ENCODE results near the gene PPM1H. TPM values are rescaled to one million over a fixed set of nuclear protein-coding genes. Genes with fewer than 3 reads are reported as not detected.

Gene PPM1H, protein sequence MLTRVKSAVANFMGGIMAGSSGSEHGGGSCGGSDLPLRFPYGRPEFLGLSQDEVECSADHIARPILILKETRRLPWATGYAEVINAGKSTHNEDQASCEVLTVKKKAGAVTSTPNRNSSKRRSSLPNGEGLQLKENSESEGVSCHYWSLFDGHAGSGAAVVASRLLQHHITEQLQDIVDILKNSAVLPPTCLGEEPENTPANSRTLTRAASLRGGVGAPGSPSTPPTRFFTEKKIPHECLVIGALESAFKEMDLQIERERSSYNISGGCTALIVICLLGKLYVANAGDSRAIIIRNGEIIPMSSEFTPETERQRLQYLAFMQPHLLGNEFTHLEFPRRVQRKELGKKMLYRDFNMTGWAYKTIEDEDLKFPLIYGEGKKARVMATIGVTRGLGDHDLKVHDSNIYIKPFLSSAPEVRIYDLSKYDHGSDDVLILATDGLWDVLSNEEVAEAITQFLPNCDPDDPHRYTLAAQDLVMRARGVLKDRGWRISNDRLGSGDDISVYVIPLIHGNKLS
- total RNA-seq: 0.95 and 0.98 TPM in 2 replicates

GRCh38 chr12:62934799-62935674, at the start of gene PPM1H:
Gene PPM1H (minus strand): TSS chr12:62935150. CDS start chr12:62934736, 414 bp downstream.

Other genes with a start within 250 kb of the PPM1H start
- under 0.01 TPM in 1 of 2 replicates, not detected in the other for gene AVPR1A, start 216.1 kb upstream of the PPM1H start, total RNA-seq

All from dermis lymphatic vessel endothelial cell (primary cell).